HepG2 (cell line): ENCODE measurements around the gene PAQR7. TPM values are rescaled to one million over a fixed set of nuclear protein-coding genes. Genes with fewer than 3 reads are reported as not detected.

Experiments used
- ARNT ChIP-seq: fragments of 450-650 bp; IDR thresholded peaks from 2 replicates; pipeline ENCODE4 v1.6.1; 2017
- CEBPB ChIP-seq: IDR thresholded peaks from 2 replicates; pipeline ENCODE4 v1.6.1; 2011; ENCODE audit warnings: low read depth, low read length, improper control_type of control experiment, borderline replicate concordance
- CHD2 ChIP-seq: IDR thresholded peaks from 2 replicates; pipeline ENCODE4 v1.6.1; 2011; ENCODE audit warnings: low read depth, low read length, improper control_type of control experiment
- FOXJ3 ChIP-seq: sonication (generic); formaldehyde crosslinking; IDR thresholded peaks from 2 replicates; pipeline ENCODE4 v1.4.0; 2020; ENCODE audit warnings: missing genetic modification reagents, mild to moderate bottlenecking, borderline replicate concordance
- HOXA3 ChIP-seq: sonication (generic); formaldehyde crosslinking; IDR thresholded peaks from 2 replicates; pipeline ENCODE4 v1.5.0; 2020; ENCODE audit warnings: missing genetic modification reagents
- KDM1A ChIP-seq: IDR thresholded peaks from 2 replicates; pipeline ENCODE4 v1.6.1; 2016; ENCODE audit warnings: missing compliant biosample characterization
- MIXL1 ChIP-seq: IDR thresholded peaks from 2 replicates; pipeline ENCODE4 v1.6.1; 2016
- NFE2L1 ChIP-seq: sonication (generic); formaldehyde crosslinking; IDR thresholded peaks from 2 replicates; pipeline ENCODE4 v1.4.0; 2020; ENCODE audit warnings: missing genetic modification reagents, mild to moderate bottlenecking, borderline replicate concordance
- NFYC ChIP-seq: IDR thresholded peaks from 2 replicates; pipeline ENCODE4 v1.6.1; 2016; ENCODE audit warnings: missing genetic modification reagents, missing compliant biosample characterization
- NR1H2 ChIP-seq: sonication (generic); formaldehyde crosslinking; IDR thresholded peaks from 2 replicates; pipeline ENCODE4 v1.8.1; 2022; ENCODE audit warnings: low read depth, missing genetic modification reagents, borderline replicate concordance
- NR3C1 ChIP-seq: sonication (generic); formaldehyde crosslinking; IDR thresholded peaks from 2 replicates; pipeline ENCODE4 v1.4.0; 2020; ENCODE audit warnings: missing genetic modification reagents
- PHF21A ChIP-seq: sonication (generic); formaldehyde crosslinking; IDR thresholded peaks from 2 replicates; pipeline ENCODE4 v1.5.0; 2020; ENCODE audit warnings: mild to moderate bottlenecking, missing genetic modification reagents
- RFX5 ChIP-seq: IDR thresholded peaks from 2 replicates; pipeline ENCODE4 v1.6.1; 2011; ENCODE audit warnings: low read depth, low read length, improper control_type of control experiment
- TAF1 ChIP-seq: sonication (generic); formaldehyde crosslinking; IDR thresholded peaks from 2 replicates; pipeline ENCODE4 v1.4.0; 2020; ENCODE audit warnings: missing genetic modification reagents
- ZNF10 ChIP-seq: sonication (generic); formaldehyde crosslinking; IDR thresholded peaks from 2 replicates; pipeline ENCODE4 v1.4.0; 2020; ENCODE audit warnings: mild to moderate bottlenecking, low read depth, missing genetic modification reagents, borderline replicate concordance
- ZNF232 ChIP-seq: sonication (generic); formaldehyde crosslinking; IDR thresholded peaks from 2 replicates; pipeline ENCODE4 v1.4.0; 2020; ENCODE audit warnings: missing genetic modification reagents, borderline replicate concordance
- ZNF343 ChIP-seq: sonication (generic); formaldehyde crosslinking; IDR thresholded peaks from 2 replicates; pipeline ENCODE4 v1.4.0; 2020; ENCODE audit warnings: mild to moderate bottlenecking, missing genetic modification reagents
- ZNF484 ChIP-seq: sonication (generic); formaldehyde crosslinking; IDR thresholded peaks from 2 replicates; pipeline ENCODE4 v1.5.1; 2020; ENCODE audit warnings: mild to moderate bottlenecking, low read depth, missing genetic modification reagents, borderline replicate concordance
- ZNF558 ChIP-seq: sonication (generic); formaldehyde crosslinking; IDR thresholded peaks from 2 replicates; pipeline ENCODE4 v1.9.0; 2022; ENCODE audit warnings: mild to moderate bottlenecking, missing genetic modification reagents, borderline replicate concordance
- ZNF567 ChIP-seq: sonication (generic); formaldehyde crosslinking; IDR thresholded peaks from 2 replicates; pipeline ENCODE4 v1.8.1; 2023; ENCODE audit warnings: mild to moderate bottlenecking, missing genetic modification reagents, borderline replicate concordance
- ZNF776 ChIP-seq: sonication (generic); formaldehyde crosslinking; IDR thresholded peaks from 2 replicates; pipeline ENCODE4 v1.4.0; 2020; ENCODE audit warnings: mild to moderate bottlenecking, missing genetic modification reagents
- polyA plus RNA-seq, 8 experiments: library from polyadenylated mRNA; depleted of rRNA in 3 of 8; stranded (reverse) in 7 of 8; unstranded in 1 of 8; fragments of >200 nt; fragmentation: Illumina TruSeq in 4 of 8; extraction: Trizol in 4 of 8; gene quantifications; 2 replicates each; pipeline versions ENCODE4 v1.2.1 to v1.2.3, GENCODE V29; 2011 to 2016; ENCODE audit warnings: low read depth in 4 of 8, missing spikeins in 1 of 8, mixed read lengths in 1 of 8; ENCODE audit not compliant: insufficient read depth in 1 of 8
- total RNA-seq, 5 experiments: library from RNA; depleted of rRNA; stranded (reverse); fragments of >200 nt; fragmentation: Illumina TruSeq; extraction: Trizol; gene quantifications; 2 replicates each; pipeline ENCODE4 v1.2.3, GENCODE V29; 2016; ENCODE audit warnings: low read depth in 1 of 5
- TF ChIP-seq, protein P1 (sequence below): sonication (generic); formaldehyde crosslinking; IDR thresholded peaks from 2 replicates; pipeline ENCODE4 v1.4.0; 2020; ENCODE audit warnings: missing genetic modification reagents
- TF ChIP-seq, protein P2 (sequence below): sonication (generic); formaldehyde crosslinking; IDR thresholded peaks from 2 replicates; pipeline ENCODE4 v1.5.0; 2020; ENCODE audit warnings: mild to moderate bottlenecking, missing genetic modification reagents, borderline replicate concordance
- TF ChIP-seq, protein P3 (sequence below): sonication (generic); formaldehyde crosslinking; IDR thresholded peaks from 2 replicates; pipeline ENCODE4 v1.5.1; 2020; ENCODE audit warnings: missing genetic modification reagents, mild to moderate bottlenecking, borderline replicate concordance

The PAQR7 gene
- total and polyA plus RNA-seq, 2 of the 13 experiments (the other 11 are each of a cell fraction or from before 2014, with no cell fraction given), result 13.2 to 16.6 TPM

DNA sequence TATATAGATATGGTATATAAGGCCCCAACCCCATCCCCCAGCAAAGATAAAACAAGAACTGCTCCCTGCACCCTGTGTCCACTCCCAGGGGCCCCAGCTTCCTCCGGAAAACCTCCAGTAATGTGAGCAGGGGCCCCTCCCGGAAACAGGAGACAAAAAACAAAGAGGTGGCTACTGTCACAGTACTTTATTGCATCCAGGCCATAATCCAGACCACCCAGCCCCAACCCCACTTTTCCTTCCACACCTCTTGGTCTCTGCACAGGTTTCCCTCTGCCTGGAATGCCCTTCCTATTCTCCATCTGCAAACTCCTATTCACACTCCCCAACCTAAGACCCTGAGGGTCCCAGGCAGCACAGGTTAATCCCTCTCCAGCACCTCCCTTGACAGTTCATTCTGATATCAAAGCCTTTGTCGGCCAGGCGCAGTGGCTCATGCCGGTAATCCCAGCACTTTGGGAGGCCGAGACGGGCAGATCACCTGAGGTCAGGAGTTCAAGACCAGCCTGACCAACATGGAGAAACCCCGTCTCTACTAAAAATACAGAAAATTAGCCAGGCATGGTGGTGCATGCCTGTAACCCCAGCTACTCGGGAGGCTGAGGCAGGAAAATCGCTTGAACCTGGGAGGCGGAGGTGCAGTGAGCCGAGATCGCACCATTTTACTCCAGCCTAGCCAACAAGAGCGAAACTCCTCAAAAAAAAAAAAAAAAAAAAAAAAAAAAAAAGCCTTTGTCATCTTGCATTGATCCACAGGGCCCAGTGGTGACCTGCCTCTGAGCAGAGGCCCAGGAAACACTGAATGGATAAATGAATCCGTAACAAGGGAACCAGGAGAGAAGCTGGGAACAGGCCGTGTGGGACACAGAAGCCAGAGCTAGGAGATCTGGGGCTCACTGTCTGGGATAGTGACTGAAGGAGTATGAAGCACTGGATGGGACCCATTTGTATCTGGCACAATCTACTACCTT lies 13.9 kb downstream of the PAQR7 start (continued):
- no peak for TF ChIP-seq ZNF10
- TF ChIP-seq RFX5, result no peak
- TF ChIP-seq, protein P1, sequence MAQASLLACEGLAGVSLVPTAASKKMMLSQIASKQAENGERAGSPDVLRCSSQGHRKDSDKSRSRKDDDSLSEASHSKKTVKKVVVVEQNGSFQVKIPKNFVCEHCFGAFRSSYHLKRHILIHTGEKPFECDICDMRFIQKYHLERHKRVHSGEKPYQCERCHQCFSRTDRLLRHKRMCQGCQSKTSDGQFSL, result no peak
- TF ChIP-seq, protein P2, sequence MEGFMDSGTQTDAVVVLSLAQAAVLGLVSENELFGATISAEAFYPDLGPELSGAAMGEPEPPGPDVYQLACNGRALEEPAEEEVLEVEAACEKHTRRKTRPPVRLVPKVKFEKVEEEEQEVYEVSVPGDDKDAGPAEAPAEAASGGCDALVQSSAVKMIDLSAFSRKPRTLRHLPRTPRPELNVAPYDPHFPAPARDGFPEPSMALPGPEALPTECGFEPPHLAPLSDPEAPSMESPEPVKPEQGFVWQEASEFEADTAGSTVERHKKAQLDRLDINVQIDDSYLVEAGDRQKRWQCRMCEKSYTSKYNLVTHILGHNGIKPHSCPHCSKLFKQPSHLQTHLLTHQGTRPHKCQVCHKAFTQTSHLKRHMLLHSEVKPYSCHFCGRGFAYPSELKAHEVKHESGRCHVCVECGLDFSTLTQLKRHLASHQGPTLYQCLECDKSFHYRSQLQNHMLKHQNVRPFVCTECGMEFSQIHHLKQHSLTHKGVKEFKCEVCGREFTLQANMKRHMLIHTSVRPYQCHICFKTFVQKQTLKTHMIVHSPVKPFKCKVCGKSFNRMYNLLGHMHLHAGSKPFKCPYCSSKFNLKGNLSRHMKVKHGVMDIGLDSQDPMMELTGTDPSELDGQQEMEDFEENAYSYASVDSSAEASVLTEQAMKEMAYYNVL, result no peak
- no peak; the same call in 1 of the 2 replicates for TF ChIP-seq TAF1
- no peak for TF ChIP-seq NFE2L1
- TF ChIP-seq NFYC (CRISPR knock-in tag), result no peak
- TF ChIP-seq CEBPB, result no peak
- peak; percentile 58; the same call in 1 of the 2 replicates for TF ChIP-seq MIXL1
- peak; percentile 80 for TF ChIP-seq PHF21A (CRISPR knock-in tag)
- TF ChIP-seq NR1H2 (CRISPR knock-in tag), result no peak
- TF ChIP-seq ZNF567 (CRISPR knock-in tag), result no peak
- peak; percentile 69; the same call in 1 of the 2 replicates for TF ChIP-seq KDM1A (CRISPR knock-in tag)
- peak; percentile 36; the same call in 1 of the 2 replicates for TF ChIP-seq FOXJ3 (CRISPR knock-in tag)
- no peak for TF ChIP-seq ZNF558 (CRISPR knock-in tag)
- no peak for TF ChIP-seq ZNF484 (CRISPR knock-in tag)
- TF ChIP-seq ZNF232 (CRISPR knock-in tag), result no peak
- TF ChIP-seq ARNT, result no peak
- TF ChIP-seq CHD2, result no peak
- TF ChIP-seq, protein P3, sequence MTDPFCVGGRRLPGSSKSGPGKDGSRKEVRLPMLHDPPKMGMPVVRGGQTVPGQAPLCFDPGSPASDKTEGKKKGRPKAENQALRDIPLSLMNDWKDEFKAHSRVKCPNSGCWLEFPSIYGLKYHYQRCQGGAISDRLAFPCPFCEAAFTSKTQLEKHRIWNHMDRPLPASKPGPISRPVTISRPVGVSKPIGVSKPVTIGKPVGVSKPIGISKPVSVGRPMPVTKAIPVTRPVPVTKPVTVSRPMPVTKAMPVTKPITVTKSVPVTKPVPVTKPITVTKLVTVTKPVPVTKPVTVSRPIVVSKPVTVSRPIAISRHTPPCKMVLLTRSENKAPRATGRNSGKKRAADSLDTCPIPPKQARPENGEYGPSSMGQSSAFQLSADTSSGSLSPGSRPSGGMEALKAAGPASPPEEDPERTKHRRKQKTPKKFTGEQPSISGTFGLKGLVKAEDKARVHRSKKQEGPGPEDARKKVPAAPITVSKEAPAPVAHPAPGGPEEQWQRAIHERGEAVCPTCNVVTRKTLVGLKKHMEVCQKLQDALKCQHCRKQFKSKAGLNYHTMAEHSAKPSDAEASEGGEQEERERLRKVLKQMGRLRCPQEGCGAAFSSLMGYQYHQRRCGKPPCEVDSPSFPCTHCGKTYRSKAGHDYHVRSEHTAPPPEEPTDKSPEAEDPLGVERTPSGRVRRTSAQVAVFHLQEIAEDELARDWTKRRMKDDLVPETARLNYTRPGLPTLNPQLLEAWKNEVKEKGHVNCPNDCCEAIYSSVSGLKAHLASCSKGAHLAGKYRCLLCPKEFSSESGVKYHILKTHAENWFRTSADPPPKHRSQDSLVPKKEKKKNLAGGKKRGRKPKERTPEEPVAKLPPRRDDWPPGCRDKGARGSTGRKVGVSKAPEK (CRISPR knock-in tag), result no peak
- TF ChIP-seq NR3C1, result no peak
- peak; percentile 34; the same call in 1 of the 2 replicates for TF ChIP-seq HOXA3 (CRISPR knock-in tag)
- TF ChIP-seq ZNF343 (CRISPR knock-in tag), result no peak
- no peak for TF ChIP-seq ZNF776 (CRISPR knock-in tag)
